D721Med (cell line): Measurements from ENCODE around the gene TMPRSS9.

Experiments used
- DNase-seq: peaks from one replicate; pipeline ENCODE4 v3.0.0; 2011; ENCODE audit warnings: low spot score; ENCODE audit not compliant: insufficient read length
- FAIRE-seq: peaks from 2 replicates; lab custom pipeline; 2011; peaks lifted over from hg19 to GRCh38; lab: Jason Lieb, UNC
- TF ChIP-seq, protein P1 (sequence below): IDR thresholded peaks from 2 replicates; pipeline ENCODE4 v1.5.1; 2012; ENCODE audit warnings: mild to moderate bottlenecking, control low read depth; ENCODE audit not compliant: insufficient read depth; ENCODE audit errors: missing control alignments

Gene TMPRSS9

DNA sequence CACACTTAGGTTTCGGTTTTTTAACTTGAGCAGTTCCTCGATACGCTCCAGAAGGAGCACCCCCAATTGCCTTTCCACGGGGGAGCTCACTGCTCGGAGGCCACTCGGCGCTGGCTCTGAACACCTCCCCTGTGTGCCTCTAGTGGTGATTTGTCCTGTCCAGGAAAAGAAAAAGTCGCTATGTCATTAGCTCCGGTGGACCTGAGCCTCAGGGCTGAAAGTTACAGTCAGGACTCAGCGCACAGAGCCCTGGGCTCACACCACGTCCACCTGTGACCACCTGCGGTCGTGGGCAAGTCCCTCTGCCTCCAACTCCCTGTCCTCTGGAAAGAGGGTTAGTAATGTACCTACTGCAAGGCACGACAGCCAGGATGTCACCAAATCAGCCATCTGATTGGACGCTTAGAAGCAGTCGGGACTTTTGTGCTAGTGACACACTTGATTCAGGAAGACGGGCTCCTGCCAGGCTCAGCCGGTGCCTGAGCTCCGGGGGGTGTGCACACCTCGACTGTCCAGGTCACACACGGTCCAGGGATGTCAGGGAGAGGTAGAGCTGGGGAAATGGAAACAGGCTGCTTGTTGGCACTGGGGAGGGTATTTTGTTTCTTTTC, 3.9 kb upstream of the TMPRSS9 start:
- DNase-seq (no peak), FAIRE-seq (no peak)
- TF ChIP-seq, protein P1, sequence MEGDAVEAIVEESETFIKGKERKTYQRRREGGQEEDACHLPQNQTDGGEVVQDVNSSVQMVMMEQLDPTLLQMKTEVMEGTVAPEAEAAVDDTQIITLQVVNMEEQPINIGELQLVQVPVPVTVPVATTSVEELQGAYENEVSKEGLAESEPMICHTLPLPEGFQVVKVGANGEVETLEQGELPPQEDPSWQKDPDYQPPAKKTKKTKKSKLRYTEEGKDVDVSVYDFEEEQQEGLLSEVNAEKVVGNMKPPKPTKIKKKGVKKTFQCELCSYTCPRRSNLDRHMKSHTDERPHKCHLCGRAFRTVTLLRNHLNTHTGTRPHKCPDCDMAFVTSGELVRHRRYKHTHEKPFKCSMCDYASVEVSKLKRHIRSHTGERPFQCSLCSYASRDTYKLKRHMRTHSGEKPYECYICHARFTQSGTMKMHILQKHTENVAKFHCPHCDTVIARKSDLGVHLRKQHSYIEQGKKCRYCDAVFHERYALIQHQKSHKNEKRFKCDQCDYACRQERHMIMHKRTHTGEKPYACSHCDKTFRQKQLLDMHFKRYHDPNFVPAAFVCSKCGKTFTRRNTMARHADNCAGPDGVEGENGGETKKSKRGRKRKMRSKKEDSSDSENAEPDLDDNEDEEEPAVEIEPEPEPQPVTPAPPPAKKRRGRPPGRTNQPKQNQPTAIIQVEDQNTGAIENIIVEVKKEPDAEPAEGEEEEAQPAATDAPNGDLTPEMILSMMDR: no peak

DNA sequence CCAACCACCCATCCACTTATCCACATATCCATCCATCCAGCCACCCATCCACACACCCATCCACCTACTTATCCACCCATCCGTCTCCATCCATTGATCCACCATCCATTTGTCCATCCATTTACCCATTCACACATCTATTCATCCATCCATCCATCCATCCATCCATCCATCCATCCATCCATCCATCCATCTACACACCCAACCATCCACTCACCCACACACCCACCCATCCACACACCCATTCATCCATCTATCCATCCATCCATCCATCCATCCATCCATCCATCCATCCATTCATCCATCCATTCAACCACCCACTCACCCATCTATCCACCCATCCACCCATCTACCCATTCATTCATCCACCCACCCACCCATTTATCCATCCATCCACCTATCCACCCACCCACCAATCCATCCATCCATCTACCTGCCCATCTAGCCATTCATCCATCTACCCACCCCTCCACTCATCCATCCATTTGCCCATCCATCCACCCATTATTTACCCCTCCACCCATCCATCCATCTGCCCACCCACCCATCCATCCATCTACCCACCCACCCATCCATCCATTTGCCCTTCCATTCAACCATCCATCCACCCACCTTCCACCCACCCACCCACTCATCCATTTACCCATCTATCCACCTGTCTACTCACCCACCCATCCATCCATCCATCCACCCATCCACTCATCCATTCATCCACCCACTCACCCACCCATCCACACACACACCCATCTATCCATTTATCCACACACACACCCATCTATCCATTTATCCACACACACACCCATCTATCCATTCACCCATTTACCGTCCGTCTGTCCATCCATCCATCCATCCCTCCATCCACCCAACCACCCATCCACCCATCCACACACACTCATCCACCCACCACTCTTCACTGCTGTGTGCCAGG, 2.5 kb upstream of the TMPRSS9 start:
- TF ChIP-seq, protein P1: no peak
- FAIRE-seq (no peak), DNase-seq (no peak)

- TF ChIP-seq, protein P1: no peak
- no peak for DNase-seq
- no peak for FAIRE-seq
These were observed 1.4 kb upstream of the TMPRSS9 start for GRCh38 chr19:2358548-2359173.

GRCh38 chr19:2360833-2361232, 768 bp downstream of the TMPRSS9 start:
- DNase-seq: no peak
- no peak for FAIRE-seq
- TF ChIP-seq, protein P1: no peak

DNA sequence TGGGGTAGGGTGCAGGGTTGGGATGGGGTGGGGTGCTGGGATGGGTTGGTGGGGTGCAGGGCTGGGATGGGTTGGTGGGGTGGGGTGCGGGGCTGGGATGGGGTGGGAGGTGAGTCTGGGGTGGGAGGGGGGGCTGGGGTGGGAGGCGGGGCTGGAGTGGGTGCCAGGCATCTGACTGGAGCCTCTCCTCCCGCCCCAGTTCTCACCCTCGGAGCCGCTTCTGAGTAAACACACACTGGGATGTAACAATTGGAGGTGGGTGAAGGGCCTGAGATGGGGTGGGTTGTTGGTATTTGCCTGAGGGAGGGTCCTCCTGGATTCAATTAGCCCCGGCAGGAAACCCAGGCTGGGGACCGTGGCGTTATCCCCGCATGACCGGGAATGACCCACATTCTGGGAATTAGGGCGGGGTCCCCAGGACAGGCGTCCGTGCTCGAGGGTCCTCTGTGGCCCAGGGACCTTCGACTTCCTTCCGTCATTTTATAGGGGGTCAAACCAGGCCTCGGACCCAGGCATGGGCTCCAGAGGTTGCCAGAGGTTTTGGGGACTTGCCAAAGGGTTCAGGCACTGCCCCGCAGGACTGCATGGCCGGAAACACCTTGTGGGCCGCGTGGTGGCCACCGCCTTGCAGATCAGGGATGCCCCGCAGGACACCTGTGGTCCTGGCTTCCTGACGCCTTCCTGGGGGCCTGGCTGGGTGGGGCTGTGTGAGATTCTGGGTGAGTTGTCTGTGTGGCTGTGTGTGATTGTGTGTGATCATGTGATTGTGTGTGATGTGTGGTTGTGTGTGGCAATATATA, 1.4 kb downstream of the TMPRSS9 start:
- TF ChIP-seq, protein P1: no peak
- no peak for DNase-seq
- no peak for FAIRE-seq

DNA sequence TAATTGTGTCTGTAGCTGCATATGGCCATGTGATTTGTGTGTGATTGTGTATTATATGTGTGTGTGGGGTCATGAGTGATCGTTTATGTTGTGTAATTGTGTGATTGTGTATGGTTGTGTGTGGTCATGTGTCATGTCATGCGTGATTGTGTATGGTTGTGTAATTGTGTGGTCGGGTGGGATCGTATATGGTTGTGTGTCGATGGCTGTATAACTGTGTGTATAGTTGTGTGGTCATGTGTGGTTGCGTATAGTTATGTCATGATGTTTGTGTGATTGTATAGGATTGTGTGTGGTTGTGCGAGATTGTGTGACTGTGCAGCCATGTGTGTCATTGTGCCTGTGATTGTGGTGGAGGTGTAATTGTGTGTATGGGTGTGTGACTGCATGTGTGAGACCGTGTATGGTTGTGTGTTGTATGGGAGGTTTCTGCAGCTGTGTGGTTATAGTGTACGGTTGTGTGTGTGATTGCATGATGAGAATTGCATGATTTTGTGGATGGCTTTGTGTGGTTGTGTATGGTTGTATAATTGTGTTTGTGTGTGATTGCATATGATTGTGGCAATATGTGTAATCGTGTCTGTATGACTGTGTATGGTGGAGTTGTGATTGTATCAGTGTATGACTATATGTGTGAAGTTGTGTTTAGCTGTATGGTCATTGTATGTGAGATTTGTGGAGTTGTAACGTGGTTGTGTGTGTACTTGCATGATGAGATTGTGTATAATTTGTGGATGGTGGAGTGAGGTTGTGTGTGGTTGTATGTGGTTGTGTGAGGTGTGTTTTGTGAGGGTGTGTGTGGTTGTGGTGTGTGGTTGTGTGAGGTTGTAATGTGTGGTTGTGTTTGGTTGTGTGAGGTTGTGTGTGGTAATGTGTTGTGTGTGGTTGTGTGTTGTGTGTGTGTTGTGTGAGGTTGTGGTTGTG, 2.2 kb downstream of the TMPRSS9 start:
- TF ChIP-seq, protein P1: no peak
- no peak for DNase-seq
- FAIRE-seq: peak; percentile 53
